Testis (tissue), 2 donors: ENCODE data around the gene INO80.

Experiments
- CTCF ChIP-seq, 3 experiments: fragments of 450-650 bp in 2 of 3; fragments of 200-600 bp in 1 of 3; sonication (generic) in 1 of 3; IDR thresholded peaks; one replicate each; pipeline ENCODE4 v1.5.1; 2016 to 2019; ENCODE audit warnings: antibody characterized with exemption in 3 of 3, mild to moderate bottlenecking in 2 of 3, moderate library complexity in 1 of 3
- POLR2A ChIP-seq: fragments of 450-650 bp; IDR thresholded peaks from one replicate; pipeline ENCODE4 v1.6.1; 2017; ENCODE audit warnings: antibody characterized with exemption, mild to moderate bottlenecking, moderate library complexity

- TF ChIP-seq POLR2A = peak; percentile 12
- no peak for TF ChIP-seq CTCF (IDR thresholded peaks at IDR 0.05)
These were observed 163.0 kb downstream of the INO80 start, which contains the start of gene CHAC1 for GRCh38 chr15:40952901-40953712.
